GM12892 (cell line): ENCODE measurements around the gene TIE1.

Experiments used
- POLR2A ChIP-seq: IDR thresholded peaks from 2 replicates; pipeline ENCODE4 v1.6.1; 2011; ENCODE audit warnings: low read depth, low read length, control low read depth
- TAF1 ChIP-seq: IDR thresholded peaks from 2 replicates; pipeline ENCODE4 v1.6.1; 2011; ENCODE audit warnings: low read depth, mild to moderate bottlenecking, control low read depth, low read length, borderline replicate concordance

- TF ChIP-seq POLR2A, result no peak
- TF ChIP-seq TAF1, result no peak
These were observed 37.2 kb downstream of the TIE1 start for GRCh38 chr1:43338001-43338400.
